Body of pancreas (tissue), 4 donors: ENCODE data around the gene HNRNPAB.

Experiments
- POLR2A ChIP-seq, 3 donors: fragments of 450-650 bp; IDR thresholded peaks; one replicate each; pipeline ENCODE4 v1.6.1; 2016; ENCODE audit warnings: antibody characterized with exemption in 3 of 3, mild to moderate bottlenecking in 2 of 3
- TF ChIP-seq, protein P1 (sequence below), 7 experiments: fragments of 450-650 bp in 4 of 7; fragments of 200-600 bp in 3 of 7; sonication (generic) in 3 of 7; IDR thresholded peaks; one replicate each; pipeline ENCODE4 v1.5.1; 2016 to 2019; ENCODE audit warnings: antibody characterized with exemption in 7 of 7

DNA sequence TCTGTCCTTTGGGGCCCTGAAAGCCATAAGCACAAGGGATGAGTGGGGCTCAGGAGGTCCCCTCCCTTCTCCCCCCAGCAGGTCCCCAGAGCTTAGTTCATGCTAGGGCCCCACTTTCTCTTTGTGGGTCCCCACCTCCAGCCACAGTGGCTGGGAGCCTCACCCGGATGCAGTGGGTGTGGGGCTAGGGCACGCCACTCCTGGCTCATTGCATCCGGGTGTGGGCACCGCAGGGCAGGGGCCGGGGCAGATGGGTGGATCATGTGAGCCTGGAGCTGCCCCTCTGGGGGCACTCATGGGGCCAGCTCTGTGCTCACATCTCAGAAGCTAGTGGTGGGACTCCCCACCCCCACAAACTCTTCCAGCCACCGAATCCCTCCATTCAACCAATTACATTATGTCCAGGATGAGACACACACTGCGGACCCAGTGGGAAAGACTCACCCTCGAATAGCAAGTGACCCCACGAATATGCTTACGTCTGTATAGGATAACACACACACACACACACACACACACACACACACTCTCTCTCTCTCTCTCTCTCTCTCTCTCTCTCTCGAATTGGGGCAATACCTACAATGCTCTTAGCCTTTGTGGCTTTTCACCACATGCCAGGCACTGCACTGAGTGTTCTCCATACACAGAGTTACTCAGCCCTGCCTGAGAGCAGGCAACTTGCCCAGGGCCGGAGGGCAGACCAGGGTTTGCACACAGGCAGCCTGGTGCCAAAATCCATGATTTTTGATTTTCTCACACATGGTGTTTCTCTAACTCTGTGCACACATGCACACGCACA, 45.1 kb downstream of the HNRNPAB start:
- no peak for TF ChIP-seq POLR2A (IDR thresholded peaks at IDR 0.05)
- TF ChIP-seq, protein P1, sequence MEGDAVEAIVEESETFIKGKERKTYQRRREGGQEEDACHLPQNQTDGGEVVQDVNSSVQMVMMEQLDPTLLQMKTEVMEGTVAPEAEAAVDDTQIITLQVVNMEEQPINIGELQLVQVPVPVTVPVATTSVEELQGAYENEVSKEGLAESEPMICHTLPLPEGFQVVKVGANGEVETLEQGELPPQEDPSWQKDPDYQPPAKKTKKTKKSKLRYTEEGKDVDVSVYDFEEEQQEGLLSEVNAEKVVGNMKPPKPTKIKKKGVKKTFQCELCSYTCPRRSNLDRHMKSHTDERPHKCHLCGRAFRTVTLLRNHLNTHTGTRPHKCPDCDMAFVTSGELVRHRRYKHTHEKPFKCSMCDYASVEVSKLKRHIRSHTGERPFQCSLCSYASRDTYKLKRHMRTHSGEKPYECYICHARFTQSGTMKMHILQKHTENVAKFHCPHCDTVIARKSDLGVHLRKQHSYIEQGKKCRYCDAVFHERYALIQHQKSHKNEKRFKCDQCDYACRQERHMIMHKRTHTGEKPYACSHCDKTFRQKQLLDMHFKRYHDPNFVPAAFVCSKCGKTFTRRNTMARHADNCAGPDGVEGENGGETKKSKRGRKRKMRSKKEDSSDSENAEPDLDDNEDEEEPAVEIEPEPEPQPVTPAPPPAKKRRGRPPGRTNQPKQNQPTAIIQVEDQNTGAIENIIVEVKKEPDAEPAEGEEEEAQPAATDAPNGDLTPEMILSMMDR (IDR thresholded peaks at IDR 0.05), result no peak
